ENCODE data around the gene NAV1. TPM values are rescaled to one million over a fixed set of nuclear protein-coding genes. Genes with fewer than 3 reads are reported as not detected.
A peak's percentile ranks its signal among the peaks of the same experiment; 100 is the strongest.

NAV1 gene
- total and polyA plus RNA-seq, 2 of the 8 experiments (the other 6 are each of a cell fraction or from before 2014, with no cell fraction given), result 9.9 to 42.7 TPM

DNA sequence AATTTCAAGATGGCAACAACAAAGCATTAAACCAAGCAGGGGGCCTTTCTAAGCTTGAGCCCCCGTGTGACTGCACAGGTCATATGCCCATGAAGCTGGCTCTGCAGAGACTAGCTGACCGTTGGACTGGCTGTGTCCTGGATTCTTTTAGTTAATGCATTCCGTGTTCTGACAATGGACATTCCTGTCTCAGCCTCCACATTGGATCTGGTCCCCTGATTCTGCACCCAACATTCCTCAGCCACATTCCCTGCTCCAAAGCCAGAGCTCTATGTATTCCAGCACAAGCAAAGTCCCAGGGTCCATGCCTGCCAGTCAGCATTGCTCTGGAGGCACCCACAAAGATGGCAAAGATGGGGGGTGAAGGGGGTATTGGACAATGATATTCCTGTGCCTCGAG is 5.1 kb upstream of the NAV1 start:
- DNase-seq (ENCODE audit: low read depth in 1 of 2, low spot score in 2 of 2), result no peak

More for the DNA sequence above, 5.1 kb upstream of the NAV1 start:
- no peak overlapping the region for H2AK5ac ChIP-seq (ENCODE audit: low read depth, low read length)
- H3K36me3 ChIP-seq (ENCODE audit: control insufficient read depth in 2 of 4, insufficient read depth in 4 of 4, low read length in 3 of 4), result no peaks in the 10 kb centered on the region
- H2BK15ac ChIP-seq (ENCODE audit: low read length), result no peak overlapping the region
- H3K23ac ChIP-seq (ENCODE audit: insufficient read length), result no peak overlapping the region
- no peak overlapping the region for H2BK120ac ChIP-seq (replicated peaks; ENCODE audit: low read depth, low read length)
- no peaks in the 10 kb centered on the region for H3K79me2 ChIP-seq (ENCODE audit: control insufficient read depth in 1 of 2, insufficient read depth in 2 of 2, low read length in 2 of 2)
- H2BK12ac ChIP-seq (ENCODE audit: low read depth, low read length), result no peak overlapping the region
- no peak overlapping the region for H4K8ac ChIP-seq (ENCODE audit: extremely low read depth, insufficient read depth, low read length)
- 85% methylated on average over 4 of the region's 4 CpGs; no CpG with 5 or more reads in 1 of the 2 experiments for WGBS, 2 experiments (ENCODE audit: extremely low coverage in 1 of 2, insufficient coverage in 1 of 2, insufficient read length in 1 of 2, insufficient replicate concordance in 2 of 2, low coverage in 1 of 2, low lambda C conversion rate in 2 of 2, missing lambda C conversion rate in 1 of 2)
- no peaks in the 10 kb centered on the region for H3K9me3 ChIP-seq (ENCODE audit: insufficient read depth in 2 of 2, low read depth in 1 of 2, low read length in 1 of 2)
- H3K18ac ChIP-seq (ENCODE audit: extremely low read depth, low read length), result no peak overlapping the region
- no peak overlapping the region for H2AFZ ChIP-seq (ENCODE audit: low read length)
- H3K27me3 ChIP-seq (replicated peaks in 1 of 4; ENCODE audit: control insufficient read depth in 3 of 4, extremely low read depth in 1 of 4, insufficient read depth in 3 of 4, low read length in 3 of 4), result peaks cover 0 to 7% (median 6%) of the 10 kb centered on the region in 4 experiments; a peak in 5 of 7 replicates
- POLR2A ChIA-PET (ENCODE audit: partially characterized antibody), result interaction anchor here (0.6 to 0.9 kb wide), 2 partner anchors 62 to 347 kb away, joined by 3 read pairs; no protein-coding TSS in a partner anchor
- no peak for FAIRE-seq
- H3K14ac ChIP-seq (ENCODE audit: insufficient read length), result no peak overlapping the region
- peaks cover 0 to 10% (median 6%) of the 10 kb centered on the region in 4 experiments; a peak in 5 of 7 replicates for H3K4me1 ChIP-seq (replicated peaks in 1 of 4; ENCODE audit: control insufficient read depth in 3 of 4, insufficient read depth in 4 of 4, low read length in 3 of 4)
- H4K5ac ChIP-seq (ENCODE audit: insufficient read length, low read depth, low read length), result no peak overlapping the region
- no peak overlapping the region for H3K4me2 ChIP-seq (ENCODE audit: insufficient read depth in 1 of 2, low read depth in 2 of 2, low read length in 2 of 2)
- no peak overlapping the region for H3K4me3 ChIP-seq (ENCODE audit: extremely low read depth in 1 of 4, insufficient read depth in 2 of 4, low read depth in 3 of 4, low read length in 4 of 4)
- no peak overlapping the region for H2BK20ac ChIP-seq (ENCODE audit: low read length)
- H4K20me1 ChIP-seq (replicated peaks in 1 of 2; ENCODE audit: control insufficient read depth in 1 of 2, insufficient read depth in 2 of 2, low read length in 2 of 2), result no peaks in the 10 kb centered on the region
- no peak overlapping the region for H3K56ac ChIP-seq (replicated peaks; ENCODE audit: insufficient read length, low read depth, low read length)
- TF ChIP-seq TAF1 (IDR thresholded peaks at IDR 0.05; ENCODE audit: low read depth, low read length) (no peak), TEAD4 (IDR thresholded peaks at IDR 0.05; ENCODE audit: low read depth, low read length) (peak; percentile 45; the same call in 1 of the 2 replicates)
- peaks cover 5% of the 10 kb centered on the region; the same call in 1 of the 2 replicates for H3K23me2 ChIP-seq (ENCODE audit: low read depth, low read length)
- no peak overlapping the region for H3K9ac ChIP-seq (replicated peaks in 1 of 4; ENCODE audit: extremely low read depth in 1 of 4, low read depth in 3 of 4, low read length in 3 of 4)
- H4K91ac ChIP-seq (replicated peaks; ENCODE audit: insufficient read length, low read length), result no peak overlapping the region
- no peak overlapping the region for H3K4ac ChIP-seq (replicated peaks; ENCODE audit: insufficient read length, low read depth, low read length)
- no peak overlapping the region for H2BK5ac ChIP-seq (ENCODE audit: low read depth, low read length)
- CTCF ChIA-PET (ENCODE audit: partially characterized antibody), result interaction anchor here (0.6 to 43.8 kb wide), 14 partner anchors 8 to 602 kb away, joined by 3 to 929 read pairs (median 4); partner anchors contain the start of gene CSRP1
- H3K79me1 ChIP-seq (ENCODE audit: low read depth, low read length), result no peaks in the 10 kb centered on the region
- H3K27ac ChIP-seq (ENCODE audit: low read depth, low read length), result no peak overlapping the region

Data from H1 (cell line).